Measurements from ENCODE around the gene DNAJC18. TPM values are rescaled to one million over a fixed set of nuclear protein-coding genes. Genes with fewer than 3 reads are reported as not detected.
A peak's percentile ranks its signal among the peaks of the same experiment; 100 is the strongest.

DNAJC18 gene
- total RNA-seq, 1 experiment from 2014 or later = 9.0 TPM

DNA sequence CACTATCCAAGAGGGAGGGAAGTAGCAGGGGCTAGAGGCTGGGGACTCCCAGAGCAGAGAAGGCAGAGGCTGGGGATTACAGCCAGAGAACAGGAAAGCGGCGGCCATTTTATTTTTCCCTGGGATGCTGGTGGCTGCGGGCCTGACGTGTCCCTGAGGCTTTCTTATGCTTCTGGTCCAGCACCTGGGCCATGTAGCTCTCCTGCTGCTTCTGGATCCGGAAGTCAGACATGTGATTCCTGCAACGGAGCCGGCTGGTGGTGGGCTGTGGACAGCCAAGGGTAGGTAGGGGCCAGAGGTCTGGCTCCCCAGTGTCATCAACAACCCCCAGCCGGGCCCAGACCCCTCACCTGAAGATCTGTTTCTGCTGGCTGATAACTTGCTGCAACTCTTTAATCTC is 42.6 kb downstream of the DNAJC18 start:
- H3K4me1 ChIP-seq (ENCODE audit: low read length) = peaks cover 13% of the 10 kb centered on the region
- H3K27me3 ChIP-seq (ENCODE audit: low read length) = no peaks in the 10 kb centered on the region
- H2AFZ ChIP-seq (ENCODE audit: low read length) = no peak overlapping the region
- H3K4me2 ChIP-seq (ENCODE audit: low read depth, low read length, poor library complexity, severe bottlenecking) = no peak overlapping the region
- no peak overlapping the region for H3K27ac ChIP-seq (ENCODE audit: low read length)
- H4K20me1 ChIP-seq (ENCODE audit: insufficient read depth, low read depth, low read length) = no peaks in the 10 kb centered on the region
- peaks cover 8% of the 10 kb centered on the region; the same call in 1 of the 2 replicates for H3K79me2 ChIP-seq (ENCODE audit: low read length)
- no peak overlapping the region for H3K9ac ChIP-seq (ENCODE audit: low read length)
- H3K4me3 ChIP-seq (ENCODE audit: low read length) = no peak overlapping the region
- no peaks in the 10 kb centered on the region for H3K36me3 ChIP-seq (ENCODE audit: insufficient read depth, low read length)
- no peak for DNase-seq
- no peaks in the 10 kb centered on the region for H3K9me2 ChIP-seq (replicated peaks; ENCODE audit: insufficient read depth, low read length)
- H3K9me3 ChIP-seq (ENCODE audit: low read length) = no peaks in the 10 kb centered on the region

GRCh38 chr5:139395844-139396640 is 43.3 kb downstream of the DNAJC18 start:
- Histone ChIP-seq H2AFZ (ENCODE audit: low read length) (no peak overlapping the region), H3K27ac (ENCODE audit: low read length) (no peak overlapping the region), H3K79me2 (ENCODE audit: low read length) (peaks cover 14% of the 10 kb centered on the region; the same call in 1 of the 2 replicates), H3K9ac (ENCODE audit: low read length) (no peak overlapping the region), H4K20me1 (ENCODE audit: insufficient read depth, low read depth, low read length) (no peaks in the 10 kb centered on the region), H3K36me3 (ENCODE audit: insufficient read depth, low read length) (no peaks in the 10 kb centered on the region), H3K4me2 (ENCODE audit: low read depth, low read length, poor library complexity, severe bottlenecking) (no peak overlapping the region), H3K4me1 (ENCODE audit: low read length) (peaks cover 19% of the 10 kb centered on the region), H3K4me3 (ENCODE audit: low read length) (no peak overlapping the region), H3K9me2 (replicated peaks; ENCODE audit: insufficient read depth, low read length) (no peaks in the 10 kb centered on the region), H3K27me3 (ENCODE audit: low read length) (no peaks in the 10 kb centered on the region), H3K9me3 (ENCODE audit: low read length) (no peaks in the 10 kb centered on the region)
- DNase-seq = no peak

DNA sequence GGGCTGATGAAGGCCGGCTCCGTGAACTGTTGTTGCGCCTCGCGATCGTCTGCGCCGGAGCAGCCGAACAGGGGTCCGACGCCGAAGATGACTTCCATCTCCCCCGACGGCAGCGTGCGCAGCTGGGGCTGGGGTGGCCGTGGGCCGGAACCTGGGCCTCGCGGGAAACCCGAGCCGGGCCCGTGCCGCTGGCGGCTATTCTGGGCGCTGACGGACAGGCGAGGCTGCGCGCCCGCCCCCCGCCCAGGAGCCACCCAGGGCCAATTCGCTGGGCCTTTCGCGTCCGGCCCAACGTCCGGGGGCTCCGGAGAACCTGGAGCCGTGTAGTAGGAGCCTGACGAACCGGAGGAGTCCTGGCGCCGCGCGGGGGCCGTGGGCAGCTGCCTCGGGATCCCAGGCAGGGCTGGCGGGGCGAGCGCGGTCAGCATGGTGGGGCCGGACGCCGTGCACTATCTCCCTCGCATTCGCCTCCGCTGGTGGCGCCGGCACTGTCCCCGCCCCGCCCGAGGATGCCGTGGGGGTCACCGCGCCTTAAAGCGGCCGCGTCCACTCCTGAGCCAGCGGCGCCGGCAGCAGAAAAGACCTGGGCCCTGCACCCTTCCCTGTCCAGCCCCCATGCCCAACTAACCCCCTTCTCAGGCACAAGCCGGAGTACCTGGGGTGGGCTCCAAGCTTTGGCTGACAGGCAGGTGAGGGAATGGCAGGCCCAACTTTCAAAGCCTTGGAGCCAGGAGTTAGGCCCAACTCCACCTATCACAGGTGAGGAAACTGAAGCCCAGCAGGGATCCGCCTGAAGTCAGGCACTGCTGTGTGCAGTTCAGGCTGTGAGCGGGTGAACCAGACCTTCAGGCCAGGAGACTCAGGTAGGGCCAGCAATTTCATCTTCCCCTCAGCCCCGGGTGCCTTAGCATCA is 44.4 kb downstream of the DNAJC18 start, which contains the start of gene PROB1:
Gene PROB1 (minus strand): TSS at position 451 of the 913 bp plus-strand sequence. CDS start 23 bp downstream, at position 428.
- Histone ChIP-seq H3K9me2 (replicated peaks; ENCODE audit: insufficient read depth, low read length) (no peaks in the 10 kb centered on the region), H2AFZ (ENCODE audit: low read length) (no peak within 1 kb of the TSS), H3K9me3 (ENCODE audit: low read length) (no peaks in the 10 kb centered on the region), H3K27ac (ENCODE audit: low read length) (no peak within 1 kb of the TSS), H3K4me2 (ENCODE audit: low read depth, low read length, poor library complexity, severe bottlenecking) (peak within 1 kb of the TSS; percentile 71), H3K36me3 (ENCODE audit: insufficient read depth, low read length) (no peaks in the 10 kb centered on the region), H4K20me1 (ENCODE audit: insufficient read depth, low read depth, low read length) (no peaks in the 10 kb centered on the region), H3K4me1 (ENCODE audit: low read length) (peaks cover 31% of the 10 kb centered on the region), H3K79me2 (ENCODE audit: low read length) (peaks cover 22% of the 10 kb centered on the region; the same call in 1 of the 2 replicates), H3K4me3 (ENCODE audit: low read length) (peak within 1 kb of the TSS; percentile 85), H3K9ac (ENCODE audit: low read length) (peak within 1 kb of the TSS; percentile 88), H3K27me3 (ENCODE audit: low read length) (no peaks in the 10 kb centered on the region)
- DNase-seq = no peak

DNA sequence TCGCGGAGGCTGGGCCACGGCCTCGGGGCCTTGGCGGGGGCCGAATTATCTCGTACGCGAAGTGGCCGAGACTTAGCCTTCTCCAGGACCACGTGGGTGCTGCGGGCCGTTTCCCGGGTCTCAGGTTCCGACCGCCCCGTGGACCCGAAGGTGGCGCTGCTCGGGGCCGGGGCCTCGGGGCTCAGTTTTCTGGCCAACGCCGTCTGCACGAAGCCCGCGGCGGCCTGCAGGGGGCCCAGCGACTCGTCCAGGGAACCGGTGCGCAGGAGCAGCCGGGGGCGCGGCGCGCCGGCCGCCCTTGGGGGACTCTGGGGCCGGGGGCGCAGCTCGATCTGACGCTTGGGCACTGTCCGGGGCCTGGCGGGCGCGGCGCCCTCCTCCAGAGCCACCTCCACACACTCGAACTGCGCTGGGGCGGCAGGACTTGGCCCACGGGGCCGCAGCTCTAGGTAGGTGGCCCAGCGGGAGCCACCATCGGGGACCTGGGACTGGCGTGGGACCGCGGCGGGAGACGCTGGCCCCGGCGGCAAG is 45.1 kb downstream of the DNAJC18 start:
- no peaks in the 10 kb centered on the region for H4K20me1 ChIP-seq (ENCODE audit: insufficient read depth, low read depth, low read length)
- H3K9me2 ChIP-seq (replicated peaks; ENCODE audit: insufficient read depth, low read length) = no peaks in the 10 kb centered on the region
- no peaks in the 10 kb centered on the region for H3K9me3 ChIP-seq (ENCODE audit: low read length)
- peak overlapping the region; percentile 88 for H3K9ac ChIP-seq (ENCODE audit: low read length)
- no peak overlapping the region for H3K27ac ChIP-seq (ENCODE audit: low read length)
- no peaks in the 10 kb centered on the region for H3K36me3 ChIP-seq (ENCODE audit: insufficient read depth, low read length)
- no peaks in the 10 kb centered on the region for H3K27me3 ChIP-seq (ENCODE audit: low read length)
- H3K4me2 ChIP-seq (ENCODE audit: low read depth, low read length, poor library complexity, severe bottlenecking) = peak overlapping the region; percentile 71
- H3K79me2 ChIP-seq (ENCODE audit: low read length) = peaks cover 22% of the 10 kb centered on the region; the same call in 1 of the 2 replicates
- peaks cover 38% of the 10 kb centered on the region for H3K4me1 ChIP-seq (ENCODE audit: low read length)
- peak; percentile 81 for DNase-seq
- peak overlapping the region; percentile 85 for H3K4me3 ChIP-seq (ENCODE audit: low read length)
- H2AFZ ChIP-seq (ENCODE audit: low read length) = no peak overlapping the region

- Histone ChIP-seq H3K4me1 (ENCODE audit: low read length) (peaks cover 44% of the 10 kb centered on the region), H4K20me1 (ENCODE audit: insufficient read depth, low read depth, low read length) (no peaks in the 10 kb centered on the region), H3K4me2 (ENCODE audit: low read depth, low read length, poor library complexity, severe bottlenecking) (peak overlapping the region; percentile 71), H3K9me3 (ENCODE audit: low read length) (no peaks in the 10 kb centered on the region), H3K27ac (ENCODE audit: low read length) (peak overlapping the region; percentile 70; the same call in 1 of the 2 replicates), H3K79me2 (ENCODE audit: low read length) (peaks cover 22% of the 10 kb centered on the region; the same call in 1 of the 2 replicates), H3K4me3 (ENCODE audit: low read length) (peak overlapping the region; percentile 85), H3K9ac (ENCODE audit: low read length) (peak overlapping the region; percentile 88), H3K27me3 (ENCODE audit: low read length) (no peaks in the 10 kb centered on the region), H3K9me2 (replicated peaks; ENCODE audit: insufficient read depth, low read length) (no peaks in the 10 kb centered on the region), H3K36me3 (ENCODE audit: insufficient read depth, low read length) (no peaks in the 10 kb centered on the region), H2AFZ (ENCODE audit: low read length) (peak overlapping the region; percentile 25; the same call in 1 of the 2 replicates)
- DNase-seq = no peak
These were observed 45.7 kb downstream of the DNAJC18 start for GRCh38 chr5:139393497-139394122.

GRCh38 chr5:139392678-139393496 is 46.4 kb downstream of the DNAJC18 start:
- Histone ChIP-seq H3K9me3 (ENCODE audit: low read length) (no peaks in the 10 kb centered on the region), H3K4me3 (ENCODE audit: low read length) (peak overlapping the region; percentile 85), H3K9ac (ENCODE audit: low read length) (peak overlapping the region; percentile 88), H3K9me2 (replicated peaks; ENCODE audit: insufficient read depth, low read length) (no peaks in the 10 kb centered on the region), H3K4me1 (ENCODE audit: low read length) (peaks cover 51% of the 10 kb centered on the region), H3K27ac (ENCODE audit: low read length) (peak overlapping the region; percentile 70), H3K79me2 (ENCODE audit: low read length) (peaks cover 22% of the 10 kb centered on the region; the same call in 1 of the 2 replicates), H3K36me3 (ENCODE audit: insufficient read depth, low read length) (no peaks in the 10 kb centered on the region), H3K27me3 (ENCODE audit: low read length) (no peaks in the 10 kb centered on the region), H3K4me2 (ENCODE audit: low read depth, low read length, poor library complexity, severe bottlenecking) (peak overlapping the region; percentile 71), H4K20me1 (ENCODE audit: insufficient read depth, low read depth, low read length) (no peaks in the 10 kb centered on the region), H2AFZ (ENCODE audit: low read length) (peak overlapping the region; percentile 25; the same call in 1 of the 2 replicates)
- peak; percentile 95 for DNase-seq

DNA sequence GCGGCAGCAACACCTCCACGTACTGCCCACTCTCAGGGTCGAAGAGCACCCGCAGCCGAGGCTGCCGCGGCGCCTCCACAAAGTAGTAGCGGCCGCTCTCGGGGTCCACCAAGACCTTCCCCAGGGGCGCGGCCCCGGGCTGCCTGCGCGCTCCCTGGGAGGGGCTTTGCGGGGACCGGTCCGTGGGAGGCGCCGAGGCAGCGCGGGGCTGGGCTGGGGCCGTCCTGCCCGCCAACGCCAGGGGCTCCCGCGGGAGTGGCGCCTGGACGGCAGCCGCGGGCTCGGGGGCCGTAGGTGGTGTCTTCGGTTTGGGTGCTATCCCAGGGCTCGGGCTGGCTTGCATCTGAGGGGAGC is 47.0 kb downstream of the DNAJC18 start:
- Histone ChIP-seq H3K9me2 (replicated peaks; ENCODE audit: insufficient read depth, low read length) (no peaks in the 10 kb centered on the region), H3K9ac (ENCODE audit: low read length) (peak overlapping the region; percentile 88), H3K27ac (ENCODE audit: low read length) (peak overlapping the region; percentile 78), H3K9me3 (ENCODE audit: low read length) (no peaks in the 10 kb centered on the region), H4K20me1 (ENCODE audit: insufficient read depth, low read depth, low read length) (no peaks in the 10 kb centered on the region), H3K4me3 (ENCODE audit: low read length) (peak overlapping the region; percentile 85), H3K4me1 (ENCODE audit: low read length) (peaks cover 56% of the 10 kb centered on the region), H3K79me2 (ENCODE audit: low read length) (peaks cover 22% of the 10 kb centered on the region; the same call in 1 of the 2 replicates), H3K36me3 (ENCODE audit: insufficient read depth, low read length) (no peaks in the 10 kb centered on the region), H3K27me3 (ENCODE audit: low read length) (no peaks in the 10 kb centered on the region), H3K4me2 (ENCODE audit: low read depth, low read length, poor library complexity, severe bottlenecking) (peak overlapping the region; percentile 71), H2AFZ (ENCODE audit: low read length) (peak overlapping the region; percentile 73; the same call in 1 of the 2 replicates)
- no peak for DNase-seq
